OCI-LY1 (cell line): ENCODE measurements around the gene FBRS.

Source experiments
- H2AFZ ChIP-seq: fragments of 200-600 bp; sonication (generic), shearing (Covaris generic); 2 replicates; pipeline ENCODE4 v1.6.0; 2014; ENCODE audit warnings: antibody characterized with exemption, mild to moderate bottlenecking, low read length
- H3F3A ChIP-seq: fragments of 200-600 bp; sonication (generic), shearing (Covaris generic); 2 replicates; pipeline ENCODE4 v1.6.0; 2014; ENCODE audit warnings: mild to moderate bottlenecking, antibody characterized with exemption, low read length, moderate library complexity; ENCODE audit not compliant: insufficient read depth
- H3K27ac ChIP-seq: fragments of 200-600 bp; sonication (generic); 2 replicates; pipeline ENCODE4 v1.5.1; 2014; ENCODE audit warnings: low read length, mixed run types, mild to moderate bottlenecking, low read depth; ENCODE audit not compliant: poor library complexity, severe bottlenecking
- H3K27me3 ChIP-seq: fragments of 200-600 bp; sonication (generic); 2 replicates; pipeline ENCODE4 v1.6.0; 2014; ENCODE audit warnings: antibody characterized with exemption, mild to moderate bottlenecking, low read length, moderate library complexity; ENCODE audit not compliant: insufficient read depth
- H3K36me3 ChIP-seq: fragments of 200-600 bp; sonication (generic); 2 replicates; pipeline ENCODE4 v1.6.1; 2014; ENCODE audit warnings: mild to moderate bottlenecking, antibody characterized with exemption, low read length, moderate library complexity, mixed read lengths; ENCODE audit not compliant: insufficient read depth
- H3K4me1 ChIP-seq: fragments of 200-600 bp; sonication (generic); 2 replicates; pipeline ENCODE4 v1.5.1; 2014; ENCODE audit warnings: mild to moderate bottlenecking, low read length, moderate library complexity; ENCODE audit not compliant: insufficient read depth, severe bottlenecking
- H3K4me2 ChIP-seq: fragments of 200-600 bp; sonication (generic), shearing (Covaris generic); 2 replicates; pipeline ENCODE4 v1.6.1; 2014; ENCODE audit warnings: low read length
- H3K4me3 ChIP-seq: fragments of 200-600 bp; sonication (generic); 2 replicates; pipeline ENCODE4 v1.5.1; 2014; ENCODE audit warnings: low read length, low read depth, mild to moderate bottlenecking, mixed read lengths; ENCODE audit not compliant: poor library complexity, severe bottlenecking
- H3K79me2 ChIP-seq: fragments of 200-600 bp; shearing (Covaris generic); 2 replicates; pipeline ENCODE4 v1.6.1; 2016; ENCODE audit warnings: mixed run types, low read length, mixed read lengths; ENCODE audit not compliant: insufficient read depth
- H3K9ac ChIP-seq: fragments of 200-600 bp; sonication (generic), shearing (Covaris generic); 2 replicates; pipeline ENCODE4 v1.6.1; 2014; ENCODE audit warnings: mild to moderate bottlenecking, low read length, mixed read lengths
- H3K9me2 ChIP-seq: fragments of 200-600 bp; sonication (generic), shearing (Covaris generic); 2 replicates; pipeline ENCODE4 v1.6.1; 2014; ENCODE audit warnings: low read depth, mild to moderate bottlenecking, low read length, mixed read lengths
- H3K9me3 ChIP-seq: fragments of 200-600 bp; shearing (Covaris generic); 2 replicates; pipeline ENCODE4 v1.6.1; 2014; ENCODE audit warnings: low read length, mixed read lengths
- H4K20me1 ChIP-seq: fragments of 200-600 bp; sonication (generic), shearing (Covaris generic); 2 replicates; pipeline ENCODE4 v1.6.0; 2016; ENCODE audit warnings: mild to moderate bottlenecking, low read length; ENCODE audit not compliant: insufficient read depth
- EZH2 ChIP-seq: fragments of 200-600 bp; sonication (generic), shearing (Covaris generic); IDR thresholded peaks from 2 replicates; pipeline ENCODE4 v1.8.0; 2017; ENCODE audit warnings: borderline replicate concordance, mixed run types, mild to moderate bottlenecking, antibody characterized with exemption, low read length, moderate library complexity, mixed read lengths
- TF ChIP-seq, protein P1 (sequence below): fragments of 200-600 bp; sonication (generic), shearing (Covaris generic); IDR thresholded peaks from 2 replicates; pipeline ENCODE4 v1.5.1; 2017; ENCODE audit warnings: mild to moderate bottlenecking, antibody characterized with exemption, low read length, moderate library complexity, mixed read lengths

The FBRS gene

GRCh38 chr16:30619638-30620037, 38.6 kb upstream of the FBRS start:
- Histone ChIP-seq H3K9me2 (no peaks in the 10 kb centered on the region), H3K27ac (no peak overlapping the region), H3K4me2 (no peak overlapping the region), H4K20me1 (no peaks in the 10 kb centered on the region), H3K27me3 (peaks cover 4% of the 10 kb centered on the region; the same call in 1 of the 2 replicates), H3K9me3 (peaks cover 10% of the 10 kb centered on the region; the same call in 1 of the 2 replicates), H3K4me3 (no peak overlapping the region), H3K9ac (no peak overlapping the region), H3K4me1 (no peaks in the 10 kb centered on the region), H3F3A (no peaks in the 10 kb centered on the region), H3K36me3 (no peaks in the 10 kb centered on the region; the same call in 1 of the 2 replicates), H3K79me2 (no peaks in the 10 kb centered on the region), H2AFZ (no peak overlapping the region)
- TF ChIP-seq, protein P1, sequence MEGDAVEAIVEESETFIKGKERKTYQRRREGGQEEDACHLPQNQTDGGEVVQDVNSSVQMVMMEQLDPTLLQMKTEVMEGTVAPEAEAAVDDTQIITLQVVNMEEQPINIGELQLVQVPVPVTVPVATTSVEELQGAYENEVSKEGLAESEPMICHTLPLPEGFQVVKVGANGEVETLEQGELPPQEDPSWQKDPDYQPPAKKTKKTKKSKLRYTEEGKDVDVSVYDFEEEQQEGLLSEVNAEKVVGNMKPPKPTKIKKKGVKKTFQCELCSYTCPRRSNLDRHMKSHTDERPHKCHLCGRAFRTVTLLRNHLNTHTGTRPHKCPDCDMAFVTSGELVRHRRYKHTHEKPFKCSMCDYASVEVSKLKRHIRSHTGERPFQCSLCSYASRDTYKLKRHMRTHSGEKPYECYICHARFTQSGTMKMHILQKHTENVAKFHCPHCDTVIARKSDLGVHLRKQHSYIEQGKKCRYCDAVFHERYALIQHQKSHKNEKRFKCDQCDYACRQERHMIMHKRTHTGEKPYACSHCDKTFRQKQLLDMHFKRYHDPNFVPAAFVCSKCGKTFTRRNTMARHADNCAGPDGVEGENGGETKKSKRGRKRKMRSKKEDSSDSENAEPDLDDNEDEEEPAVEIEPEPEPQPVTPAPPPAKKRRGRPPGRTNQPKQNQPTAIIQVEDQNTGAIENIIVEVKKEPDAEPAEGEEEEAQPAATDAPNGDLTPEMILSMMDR: no peak
- TF ChIP-seq EZH2: no peak

DNA sequence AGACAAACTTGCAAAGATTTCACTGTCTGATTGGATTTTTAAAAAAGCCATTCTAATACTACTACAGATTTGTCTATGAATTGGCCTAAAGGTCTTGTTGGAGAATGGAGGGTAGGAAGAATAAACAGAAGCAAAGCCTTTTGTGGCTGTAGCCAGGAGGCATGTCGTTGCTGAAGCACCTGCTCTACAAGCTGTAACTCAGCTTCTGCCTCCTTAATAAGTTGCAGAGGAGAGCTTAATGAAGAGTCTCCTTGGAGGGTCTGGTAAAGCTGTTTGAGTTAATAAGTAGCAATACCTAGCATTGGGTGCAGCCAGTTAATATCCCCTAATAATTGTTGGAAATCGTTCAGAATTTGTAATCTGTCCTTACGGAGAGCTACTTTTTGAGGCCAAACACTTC, 38.1 kb upstream of the FBRS start:
- Histone ChIP-seq H4K20me1 (no peaks in the 10 kb centered on the region), H2AFZ (no peak overlapping the region), H3K4me2 (no peak overlapping the region), H3F3A (no peaks in the 10 kb centered on the region), H3K27ac (no peak overlapping the region), H3K4me3 (no peak overlapping the region), H3K27me3 (peaks cover 4% of the 10 kb centered on the region; the same call in 1 of the 2 replicates), H3K9me3 (peaks cover 10% of the 10 kb centered on the region; the same call in 1 of the 2 replicates), H3K79me2 (no peaks in the 10 kb centered on the region), H3K9me2 (no peaks in the 10 kb centered on the region), H3K9ac (no peak overlapping the region), H3K36me3 (no peaks in the 10 kb centered on the region; the same call in 1 of the 2 replicates), H3K4me1 (no peaks in the 10 kb centered on the region)
- TF ChIP-seq EZH2: no peak
- TF ChIP-seq, protein P1: no peak

DNA sequence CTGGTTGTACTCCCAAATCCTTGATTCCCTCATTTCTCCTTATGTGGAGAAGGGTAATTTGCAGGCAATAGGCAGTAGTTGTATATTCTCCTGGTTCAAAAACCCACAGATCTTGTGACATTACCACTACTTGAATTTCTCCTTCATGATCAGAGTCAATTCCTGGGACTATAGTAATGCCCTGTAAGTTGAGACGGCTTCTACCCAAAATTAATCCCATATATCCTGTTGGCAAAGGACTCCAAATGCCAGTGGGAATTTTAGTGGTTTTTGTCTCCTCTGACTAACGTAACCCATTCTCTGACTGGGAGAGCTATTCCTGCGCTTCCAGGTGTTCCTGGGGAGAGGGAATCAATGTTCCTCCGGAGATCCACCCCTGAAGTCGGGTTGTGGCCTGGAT, 36.5 kb upstream of the FBRS start:
- H3K27ac ChIP-seq: no peak overlapping the region

More for the DNA sequence above, 36.5 kb upstream of the FBRS start:
- H3K4me1 ChIP-seq: no peaks in the 10 kb centered on the region
- TF ChIP-seq EZH2: no peak
- TF ChIP-seq, protein P1: no peak
- H3K9ac ChIP-seq: no peak overlapping the region
- peaks cover 3% of the 10 kb centered on the region; the same call in 1 of the 2 replicates for H3K9me3 ChIP-seq
- no peak overlapping the region for H2AFZ ChIP-seq
- no peak overlapping the region for H3K4me3 ChIP-seq
- no peaks in the 10 kb centered on the region for H3F3A ChIP-seq
- peaks cover 4% of the 10 kb centered on the region; the same call in 1 of the 2 replicates for H3K27me3 ChIP-seq
- H3K36me3 ChIP-seq: no peaks in the 10 kb centered on the region; the same call in 1 of the 2 replicates
- H3K79me2 ChIP-seq: no peaks in the 10 kb centered on the region
- no peaks in the 10 kb centered on the region for H4K20me1 ChIP-seq
- no peak overlapping the region for H3K4me2 ChIP-seq
- H3K9me2 ChIP-seq: no peaks in the 10 kb centered on the region
